K562 (cell line): Measurements from ENCODE around the gene ATG4D. TPM values are rescaled to one million over a fixed set of nuclear protein-coding genes. Genes with fewer than 3 reads are reported as not detected.

ENCODE experiments used
- ARID1B ChIP-seq: fragments of 450-650 bp; IDR thresholded peaks from 2 replicates; pipeline ENCODE4 v1.6.1; 2016; ENCODE audit warnings: antibody characterized with exemption, mild to moderate bottlenecking, inconsistent platforms
- ATF1 ChIP-seq, 2 experiments: fragments of 450-650 bp in 1 of 2; IDR thresholded peaks; 2 replicates each; pipeline ENCODE4 v1.6.1; 2016; ENCODE audit warnings: missing compliant biosample characterization in 1 of 2, missing genetic modification characterization in 1 of 2
- FIP1L1 ChIP-seq: fragments of 200-400 bp; formaldehyde crosslinking; IDR thresholded peaks from 2 replicates; pipeline ENCODE4 v1.6.1; 2018; ENCODE audit warnings: mild to moderate bottlenecking, low read depth, low read length; ENCODE audit not compliant: poor library complexity, severe bottlenecking
- GABPB1 ChIP-seq: sonication (generic); formaldehyde crosslinking; IDR thresholded peaks from 2 replicates; pipeline ENCODE4 v1.8.0; 2022; ENCODE audit warnings: mild to moderate bottlenecking, missing genetic modification reagents
- KLF16 ChIP-seq: IDR thresholded peaks from 2 replicates; pipeline ENCODE4 v1.6.1; 2016; ENCODE audit warnings: antibody characterized with exemption
- L3MBTL2 ChIP-seq: fragments of 450-650 bp; IDR thresholded peaks from 2 replicates; pipeline ENCODE4 v1.6.1; 2016; ENCODE audit warnings: mild to moderate bottlenecking, moderate library complexity
- NFXL1 ChIP-seq: fragments of 450-650 bp; formaldehyde crosslinking; IDR thresholded peaks from 2 replicates; pipeline ENCODE4 v1.4.0; 2021; ENCODE audit warnings: mild to moderate bottlenecking
- NR1H2 ChIP-seq: sonication (generic); formaldehyde crosslinking; IDR thresholded peaks from 2 replicates; pipeline ENCODE4 v1.4.0; 2020; ENCODE audit warnings: mild to moderate bottlenecking, missing genetic modification reagents
- PPARD ChIP-seq: fragments of 250-450 bp; sonication (Bioruptor Pico); IDR thresholded peaks from 2 replicates; pipeline ENCODE4 v1.8.0; 2022; ENCODE audit warnings: inconsistent platforms, mild to moderate bottlenecking, moderate library complexity
- PTBP1 ChIP-seq: fragments of 200-400 bp; formaldehyde crosslinking; IDR thresholded peaks from 2 replicates; pipeline ENCODE4 v1.6.1; 2017; ENCODE audit warnings: low read depth, low read length
- RBBP5 ChIP-seq: fragments of 200-600 bp; sonication (generic); IDR thresholded peaks from 2 replicates; pipeline ENCODE4 v1.6.1; 2012; ENCODE audit warnings: borderline replicate concordance, mild to moderate bottlenecking, low read length, control low read depth, inconsistent platforms; ENCODE audit not compliant: insufficient read depth, poor library complexity, severe bottlenecking
- SMAD4 ChIP-seq: fragments of 250-450 bp; sonication (Bioruptor Pico); conservative IDR thresholded peaks from 2 replicates; pipeline ENCODE4 v1.8.0; 2021; ENCODE audit warnings: inconsistent platforms, mild to moderate bottlenecking, moderate library complexity
- TEAD1 ChIP-seq, 2 experiments: fragments of 450-650 bp in 1 of 2; sonication (generic) in 1 of 2; formaldehyde crosslinking; IDR thresholded peaks; 2 replicates each; pipeline versions ENCODE4 v1.4.0 to v1.8.0; 2020 to 2022; ENCODE audit warnings: mild to moderate bottlenecking in 2 of 2, missing genetic modification reagents in 1 of 2
- TFAM ChIP-seq: fragments of 250-450 bp; sonication (Bioruptor Pico); conservative IDR thresholded peaks from 2 replicates; pipeline ENCODE4 v1.5.0; 2021; ENCODE audit warnings: mild to moderate bottlenecking, moderate library complexity
- ZNF766 ChIP-seq: fragments of 200-800 bp; sonication (Bioruptor generic); conservative IDR thresholded peaks from 2 replicates; pipeline ENCODE4 v1.6.1; 2016; ENCODE audit warnings: missing genetic modification characterization, missing compliant biosample characterization
- polyA plus RNA-seq, 8 experiments: library from polyadenylated mRNA; depleted of rRNA in 4 of 8; stranded (reverse) in 5 of 8; unstranded in 3 of 8; fragments of >200 nt; fragmentation: Nextera tagmentation in 2 of 8; fragmentation: Illumina TruSeq in 1 of 8; extraction: Ambion mirVana in 2 of 8; extraction: Trizol in 1 of 8; gene quantifications; 2 replicates each; pipeline versions ENCODE4 v1.2.1 to v1.2.3, GENCODE V29; 2011 to 2014; ENCODE audit warnings: inconsistent platforms in 1 of 8, missing spikeins in 1 of 8
- total RNA-seq, 7 experiments: library from RNA; depleted of rRNA in 6 of 7; stranded (reverse); fragments of >200 nt in 6 of 7; fragmentation: Illumina TruSeq in 2 of 7; extraction: Trizol in 2 of 7; gene quantifications; 2 replicates each; pipeline versions ENCODE4 v1.2.1 to v1.2.3, GENCODE V29; 2011 to 2021; ENCODE audit warnings: low replicate concordance in 1 of 7
- TF ChIP-seq, protein P1 (sequence below): sonication (generic); formaldehyde crosslinking; IDR thresholded peaks from 2 replicates; pipeline ENCODE4 v1.8.0; 2022; ENCODE audit warnings: mild to moderate bottlenecking, missing genetic modification reagents
- TF ChIP-seq, protein P2 (sequence below): fragments of 250-450 bp; sonication (Bioruptor Pico); IDR thresholded peaks from 2 replicates; pipeline ENCODE4 v1.5.1; 2021; ENCODE audit warnings: mild to moderate bottlenecking
- TF ChIP-seq, protein P3 (sequence below): fragments of 450-650 bp; IDR thresholded peaks from 2 replicates; pipeline ENCODE4 v1.7.0; 2016; ENCODE audit warnings: borderline replicate concordance
- TF ChIP-seq, protein P4 (sequence below): fragments of 450-650 bp; IDR thresholded peaks from 2 replicates; pipeline ENCODE4 v1.6.1; 2016; ENCODE audit warnings: borderline replicate concordance

Gene ATG4D
- total and polyA plus RNA-seq, 9 of the 15 experiments (the other 6 are each of a cell fraction or from before 2014, with no cell fraction given) = 0.51 to 66.1 (median 22.9) TPM

DNA sequence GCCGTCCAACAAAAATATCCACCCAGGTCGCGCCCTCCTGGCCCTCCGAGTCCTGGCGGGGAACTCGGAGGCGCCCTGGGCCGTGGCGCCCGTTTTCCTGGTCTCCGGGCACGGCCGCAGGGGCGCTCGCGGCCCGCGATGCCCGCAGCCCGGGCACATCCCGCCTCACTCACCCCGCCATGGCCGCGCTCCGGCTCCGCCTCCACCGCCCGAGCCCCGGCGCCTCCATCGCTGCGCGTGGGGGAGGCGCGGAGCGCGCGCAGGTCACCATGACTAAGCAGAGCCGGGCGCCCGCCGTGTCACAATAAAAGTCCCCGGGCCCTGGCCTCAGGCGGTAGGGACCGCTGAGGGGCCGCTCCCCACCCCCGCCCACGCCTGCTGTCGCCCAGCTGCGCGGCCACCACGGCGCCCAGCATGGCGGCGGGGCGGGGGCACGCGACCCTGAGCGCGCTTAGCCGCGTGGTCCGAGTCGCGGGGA, 41.1 kb upstream of the ATG4D start (continued):
- TF ChIP-seq, protein P1, sequence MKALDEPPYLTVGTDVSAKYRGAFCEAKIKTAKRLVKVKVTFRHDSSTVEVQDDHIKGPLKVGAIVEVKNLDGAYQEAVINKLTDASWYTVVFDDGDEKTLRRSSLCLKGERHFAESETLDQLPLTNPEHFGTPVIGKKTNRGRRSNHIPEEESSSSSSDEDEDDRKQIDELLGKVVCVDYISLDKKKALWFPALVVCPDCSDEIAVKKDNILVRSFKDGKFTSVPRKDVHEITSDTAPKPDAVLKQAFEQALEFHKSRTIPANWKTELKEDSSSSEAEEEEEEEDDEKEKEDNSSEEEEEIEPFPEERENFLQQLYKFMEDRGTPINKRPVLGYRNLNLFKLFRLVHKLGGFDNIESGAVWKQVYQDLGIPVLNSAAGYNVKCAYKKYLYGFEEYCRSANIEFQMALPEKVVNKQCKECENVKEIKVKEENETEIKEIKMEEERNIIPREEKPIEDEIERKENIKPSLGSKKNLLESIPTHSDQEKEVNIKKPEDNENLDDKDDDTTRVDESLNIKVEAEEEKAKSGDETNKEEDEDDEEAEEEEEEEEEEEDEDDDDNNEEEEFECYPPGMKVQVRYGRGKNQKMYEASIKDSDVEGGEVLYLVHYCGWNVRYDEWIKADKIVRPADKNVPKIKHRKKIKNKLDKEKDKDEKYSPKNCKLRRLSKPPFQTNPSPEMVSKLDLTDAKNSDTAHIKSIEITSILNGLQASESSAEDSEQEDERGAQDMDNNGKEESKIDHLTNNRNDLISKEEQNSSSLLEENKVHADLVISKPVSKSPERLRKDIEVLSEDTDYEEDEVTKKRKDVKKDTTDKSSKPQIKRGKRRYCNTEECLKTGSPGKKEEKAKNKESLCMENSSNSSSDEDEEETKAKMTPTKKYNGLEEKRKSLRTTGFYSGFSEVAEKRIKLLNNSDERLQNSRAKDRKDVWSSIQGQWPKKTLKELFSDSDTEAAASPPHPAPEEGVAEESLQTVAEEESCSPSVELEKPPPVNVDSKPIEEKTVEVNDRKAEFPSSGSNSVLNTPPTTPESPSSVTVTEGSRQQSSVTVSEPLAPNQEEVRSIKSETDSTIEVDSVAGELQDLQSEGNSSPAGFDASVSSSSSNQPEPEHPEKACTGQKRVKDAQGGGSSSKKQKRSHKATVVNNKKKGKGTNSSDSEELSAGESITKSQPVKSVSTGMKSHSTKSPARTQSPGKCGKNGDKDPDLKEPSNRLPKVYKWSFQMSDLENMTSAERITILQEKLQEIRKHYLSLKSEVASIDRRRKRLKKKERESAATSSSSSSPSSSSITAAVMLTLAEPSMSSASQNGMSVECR (CRISPR knock-in tag) = no peak; the same call in 1 of the 2 replicates
- TF ChIP-seq PPARD (CRISPR knock-in tag) (no peak), L3MBTL2 (no peak), SMAD4 (peak; percentile 94), FIP1L1 (peak; percentile 85), NFXL1 (no peak), PTBP1 (no peak), KLF16 (peak; percentile 60; the same call in 1 of the 2 replicates), ATF1 (CRISPR knock-in tag; IDR thresholded peaks at IDR 0.05) (no peak), ATF1 (tag; IDR thresholded peaks at IDR 0.05) (peak; percentile 89), RBBP5 (no peak), TEAD1 (CRISPR knock-in tag; IDR thresholded peaks at IDR 0.05) (0 out of 4 replicates have a peak, but pooled peaks of 1 of the 2 experiments have one; percentile 55), GABPB1 (CRISPR knock-in tag) (no peak; the same call in none of the 2 replicates), ZNF766 (no peak; the same call in 1 of the 2 replicates), NR1H2 (CRISPR knock-in tag) (0 out of 2 replicates have a peak, but pooled peaks have one; percentile 34), ARID1B (peak; percentile 33; the same call in 1 of the 2 replicates), TFAM (CRISPR knock-in tag) (no peak)
- TF ChIP-seq, protein P2, sequence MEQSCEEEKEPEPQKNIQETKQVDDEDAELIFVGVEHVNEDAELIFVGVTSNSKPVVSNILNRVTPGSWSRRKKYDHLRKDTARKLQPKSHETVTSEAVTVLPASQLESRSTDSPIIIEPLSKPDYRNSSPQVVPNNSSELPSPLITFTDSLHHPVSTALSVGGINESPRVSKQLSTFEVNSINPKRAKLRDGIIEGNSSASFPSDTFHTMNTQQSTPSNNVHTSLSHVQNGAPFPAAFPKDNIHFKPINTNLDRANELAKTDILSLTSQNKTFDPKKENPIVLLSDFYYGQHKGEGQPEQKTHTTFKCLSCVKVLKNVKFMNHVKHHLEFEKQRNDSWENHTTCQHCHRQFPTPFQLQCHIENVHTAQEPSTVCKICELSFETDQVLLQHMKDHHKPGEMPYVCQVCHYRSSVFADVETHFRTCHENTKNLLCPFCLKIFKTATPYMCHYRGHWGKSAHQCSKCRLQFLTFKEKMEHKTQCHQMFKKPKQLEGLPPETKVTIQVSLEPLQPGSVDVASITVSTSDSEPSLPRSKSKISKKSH = no peak
- TF ChIP-seq, protein P3, sequence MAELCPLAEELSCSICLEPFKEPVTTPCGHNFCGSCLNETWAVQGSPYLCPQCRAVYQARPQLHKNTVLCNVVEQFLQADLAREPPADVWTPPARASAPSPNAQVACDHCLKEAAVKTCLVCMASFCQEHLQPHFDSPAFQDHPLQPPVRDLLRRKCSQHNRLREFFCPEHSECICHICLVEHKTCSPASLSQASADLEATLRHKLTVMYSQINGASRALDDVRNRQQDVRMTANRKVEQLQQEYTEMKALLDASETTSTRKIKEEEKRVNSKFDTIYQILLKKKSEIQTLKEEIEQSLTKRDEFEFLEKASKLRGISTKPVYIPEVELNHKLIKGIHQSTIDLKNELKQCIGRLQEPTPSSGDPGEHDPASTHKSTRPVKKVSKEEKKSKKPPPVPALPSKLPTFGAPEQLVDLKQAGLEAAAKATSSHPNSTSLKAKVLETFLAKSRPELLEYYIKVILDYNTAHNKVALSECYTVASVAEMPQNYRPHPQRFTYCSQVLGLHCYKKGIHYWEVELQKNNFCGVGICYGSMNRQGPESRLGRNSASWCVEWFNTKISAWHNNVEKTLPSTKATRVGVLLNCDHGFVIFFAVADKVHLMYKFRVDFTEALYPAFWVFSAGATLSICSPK = no peak
- TF ChIP-seq, protein P4, sequence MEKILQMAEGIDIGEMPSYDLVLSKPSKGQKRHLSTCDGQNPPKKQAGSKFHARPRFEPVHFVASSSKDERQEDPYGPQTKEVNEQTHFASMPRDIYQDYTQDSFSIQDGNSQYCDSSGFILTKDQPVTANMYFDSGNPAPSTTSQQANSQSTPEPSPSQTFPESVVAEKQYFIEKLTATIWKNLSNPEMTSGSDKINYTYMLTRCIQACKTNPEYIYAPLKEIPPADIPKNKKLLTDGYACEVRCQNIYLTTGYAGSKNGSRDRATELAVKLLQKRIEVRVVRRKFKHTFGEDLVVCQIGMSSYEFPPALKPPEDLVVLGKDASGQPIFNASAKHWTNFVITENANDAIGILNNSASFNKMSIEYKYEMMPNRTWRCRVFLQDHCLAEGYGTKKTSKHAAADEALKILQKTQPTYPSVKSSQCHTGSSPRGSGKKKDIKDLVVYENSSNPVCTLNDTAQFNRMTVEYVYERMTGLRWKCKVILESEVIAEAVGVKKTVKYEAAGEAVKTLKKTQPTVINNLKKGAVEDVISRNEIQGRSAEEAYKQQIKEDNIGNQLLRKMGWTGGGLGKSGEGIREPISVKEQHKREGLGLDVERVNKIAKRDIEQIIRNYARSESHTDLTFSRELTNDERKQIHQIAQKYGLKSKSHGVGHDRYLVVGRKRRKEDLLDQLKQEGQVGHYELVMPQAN = no peak
